ENCODE data around the gene PDE4C.

- TF ChIP-seq CTCF (conservative IDR thresholded peaks at IDR 0.05; ENCODE audit: low read depth, low read length) (no peak), EZH2 (IDR thresholded peaks at IDR 0.05; ENCODE audit: low read length, unreplicated experiment) (no peak)
Measured at GRCh38 chr19:18220632-18221275, 5.5 kb downstream of the PDE4C start.

All from PC-3 (cell line).